Neural crest cell (in vitro differentiated cells): Measurements from ENCODE around the gene CACNG8. TPM values are rescaled to one million over a fixed set of nuclear protein-coding genes. Genes with fewer than 3 reads are reported as not detected.

Experiments used
- DNase-seq: peaks from one replicate; pipeline ENCODE4 v3.0.0; 2021; ENCODE audit warnings: low read depth, mixed read lengths, low spot score
- H3K27ac Mint-ChIP-seq: one replicate; pipeline ENCODE4 v1.8.0; 2021; ENCODE audit warnings: mild to moderate bottlenecking, mixed read lengths; ENCODE audit not compliant: unreplicated experiment
- H3K27me3 Mint-ChIP-seq: 2 replicates; pipeline ENCODE4 v1.8.0; 2021; ENCODE audit warnings: low read depth, mild to moderate bottlenecking, mixed read lengths
- H3K36me3 Mint-ChIP-seq: 2 replicates; pipeline ENCODE4 v1.8.0; 2021; ENCODE audit warnings: low read depth, mild to moderate bottlenecking, mixed read lengths
- H3K4me1 Mint-ChIP-seq: 2 replicates; pipeline ENCODE4 v1.8.0; 2021; ENCODE audit warnings: mixed read lengths
- H3K4me3 Mint-ChIP-seq: one replicate; pipeline ENCODE4 v1.8.0; 2021; ENCODE audit warnings: mild to moderate bottlenecking, mixed read lengths
- H3K9me3 Mint-ChIP-seq: 2 replicates; pipeline ENCODE4 v1.8.0; 2021; ENCODE audit warnings: mixed read lengths
- total RNA-seq: library from RNA; stranded (reverse); gene quantifications from 2 replicates; pipeline ENCODE4 v1.2.1, GENCODE V29; 2021
- TF ChIP-seq, protein P1 (sequence below): fragments of 200-600 bp; sonication (generic); conservative IDR thresholded peaks from 2 replicates; pipeline ENCODE4 v1.5.0; 2021; ENCODE audit warnings: antibody characterized with exemption, mild to moderate bottlenecking

CACNG8 gene
- total RNA-seq, 1 donor from 2014 or later = 0.33 TPM

DNA sequence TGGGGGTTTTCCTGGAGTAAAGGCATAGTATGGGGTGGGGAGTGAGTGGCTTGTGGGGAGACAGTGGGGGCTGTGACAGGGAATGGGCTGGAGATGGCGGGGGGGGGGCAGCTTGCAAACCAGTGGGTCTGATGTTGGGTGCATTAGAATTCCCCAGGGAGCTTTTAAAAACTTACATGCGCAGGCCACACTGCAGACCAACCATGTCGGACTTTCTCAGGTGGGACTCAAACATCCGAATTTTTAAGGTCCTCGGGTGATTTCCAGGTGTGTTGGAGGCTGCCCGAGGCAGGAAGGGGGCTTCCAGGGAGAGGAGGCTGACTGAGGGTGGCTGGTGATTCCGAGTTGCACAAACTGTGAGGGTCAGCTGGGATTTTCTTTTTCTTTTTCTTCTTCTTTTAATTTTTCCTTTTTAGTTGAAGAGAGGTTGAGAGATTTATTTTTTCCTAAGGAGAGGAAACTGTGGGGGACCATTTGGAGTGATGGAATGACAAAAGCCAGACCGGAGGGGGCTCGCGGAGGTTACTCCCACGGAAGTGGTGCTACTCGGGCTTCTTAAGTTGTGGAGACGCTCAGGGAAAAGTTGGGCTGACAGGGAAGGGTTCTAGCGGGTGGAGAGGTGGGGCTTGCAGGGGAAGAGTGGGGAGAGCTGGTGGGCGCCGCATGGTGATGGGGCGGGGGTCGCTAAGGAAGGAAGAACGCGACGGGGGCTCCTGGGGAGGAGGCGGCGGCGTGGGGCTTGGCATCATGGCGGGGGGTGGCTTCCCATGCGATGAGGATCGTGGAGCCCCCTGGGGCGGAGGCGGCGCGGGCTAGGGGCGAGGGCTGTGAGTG lies 997 bp upstream of the CACNG8 start:
- TF ChIP-seq, protein P1, sequence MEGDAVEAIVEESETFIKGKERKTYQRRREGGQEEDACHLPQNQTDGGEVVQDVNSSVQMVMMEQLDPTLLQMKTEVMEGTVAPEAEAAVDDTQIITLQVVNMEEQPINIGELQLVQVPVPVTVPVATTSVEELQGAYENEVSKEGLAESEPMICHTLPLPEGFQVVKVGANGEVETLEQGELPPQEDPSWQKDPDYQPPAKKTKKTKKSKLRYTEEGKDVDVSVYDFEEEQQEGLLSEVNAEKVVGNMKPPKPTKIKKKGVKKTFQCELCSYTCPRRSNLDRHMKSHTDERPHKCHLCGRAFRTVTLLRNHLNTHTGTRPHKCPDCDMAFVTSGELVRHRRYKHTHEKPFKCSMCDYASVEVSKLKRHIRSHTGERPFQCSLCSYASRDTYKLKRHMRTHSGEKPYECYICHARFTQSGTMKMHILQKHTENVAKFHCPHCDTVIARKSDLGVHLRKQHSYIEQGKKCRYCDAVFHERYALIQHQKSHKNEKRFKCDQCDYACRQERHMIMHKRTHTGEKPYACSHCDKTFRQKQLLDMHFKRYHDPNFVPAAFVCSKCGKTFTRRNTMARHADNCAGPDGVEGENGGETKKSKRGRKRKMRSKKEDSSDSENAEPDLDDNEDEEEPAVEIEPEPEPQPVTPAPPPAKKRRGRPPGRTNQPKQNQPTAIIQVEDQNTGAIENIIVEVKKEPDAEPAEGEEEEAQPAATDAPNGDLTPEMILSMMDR = no peak
- Mint-ChIP-seq H3K9me3 (no peaks in the 10 kb centered on the region), H3K4me1 (peaks cover 28% of the 10 kb centered on the region), H3K36me3 (no peaks in the 10 kb centered on the region), H3K27me3 (peaks cover 89% of the 10 kb centered on the region), H3K4me3 (no peak overlapping the region), H3K27ac (no peak overlapping the region)
- DNase-seq = no peak

DNA sequence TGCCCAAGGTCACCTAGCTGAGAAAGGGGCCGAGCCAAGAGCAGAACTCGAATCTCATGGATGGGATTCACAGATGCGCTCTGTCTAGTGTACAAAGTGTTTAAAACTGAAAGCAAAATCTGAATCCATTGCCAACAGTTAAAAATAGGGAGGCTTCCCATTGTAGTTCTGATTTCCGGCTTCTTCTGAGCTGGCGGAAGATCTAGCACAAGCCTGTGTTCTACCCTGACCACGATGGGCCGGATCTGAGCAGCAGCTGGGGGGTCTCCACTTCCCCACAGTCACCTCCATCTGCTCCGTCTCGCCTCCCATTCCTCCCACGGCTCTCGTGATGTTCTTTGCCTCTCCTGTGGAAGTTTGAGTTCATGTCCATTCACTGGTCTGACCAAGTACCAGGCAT lies 2.4 kb downstream of the CACNG8 start:
- Mint-ChIP-seq H3K27me3 (peaks cover 69% of the 10 kb centered on the region), H3K36me3 (no peaks in the 10 kb centered on the region), H3K4me3 (no peak overlapping the region), H3K27ac (no peak overlapping the region), H3K9me3 (no peaks in the 10 kb centered on the region), H3K4me1 (peaks cover 15% of the 10 kb centered on the region)
- TF ChIP-seq, protein P1 = no peak
- no peak for DNase-seq

DNA sequence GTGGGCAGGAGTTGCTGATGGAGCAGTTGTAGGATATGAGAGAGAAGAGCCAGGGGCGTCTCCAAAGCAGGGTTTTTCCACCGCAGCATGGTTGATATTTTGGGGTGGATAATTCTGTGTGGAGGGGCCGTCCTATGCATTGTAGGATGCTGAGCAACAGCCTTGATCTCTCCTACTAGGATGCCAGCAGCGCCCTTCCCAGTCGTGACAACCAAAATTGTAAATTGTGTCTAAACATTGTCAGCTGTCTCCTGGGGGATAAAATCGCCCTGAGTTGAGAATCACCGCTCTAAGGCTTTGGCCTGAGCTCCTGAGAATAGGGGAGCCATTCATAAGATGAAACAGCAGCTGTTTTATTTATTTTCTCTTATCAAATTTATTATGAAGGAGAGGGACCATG lies 4.2 kb downstream of the CACNG8 start:
- Mint-ChIP-seq H3K4me1 (peaks cover under 1% of the 10 kb centered on the region), H3K27me3 (peaks cover 51% of the 10 kb centered on the region), H3K9me3 (no peaks in the 10 kb centered on the region), H3K36me3 (no peaks in the 10 kb centered on the region), H3K27ac (no peak overlapping the region), H3K4me3 (no peak overlapping the region)
- TF ChIP-seq, protein P1 = no peak
- DNase-seq = no peak

DNA sequence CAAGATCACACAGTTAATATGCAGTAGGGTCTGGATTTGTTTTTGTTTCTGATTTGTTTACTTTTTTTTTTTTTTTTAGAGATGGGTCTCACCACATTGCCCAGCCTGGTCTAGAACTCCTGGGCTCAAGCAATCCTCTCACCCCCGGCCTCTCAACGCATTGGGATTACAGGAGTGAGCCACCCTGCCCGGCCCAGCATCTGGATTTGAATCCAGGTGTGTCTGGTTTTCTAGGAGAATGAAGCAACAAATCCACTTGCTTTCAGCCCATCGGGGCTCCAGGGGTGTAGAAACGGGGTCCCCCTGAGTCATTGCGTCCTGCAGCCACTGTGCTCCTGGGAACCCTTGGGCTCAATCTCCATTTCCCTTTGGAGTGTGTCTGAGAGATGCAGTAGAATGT lies 6.6 kb downstream of the CACNG8 start:
- no peaks in the 10 kb centered on the region for H3K36me3 Mint-ChIP-seq
- TF ChIP-seq, protein P1 = no peak
- H3K4me1 Mint-ChIP-seq = no peaks in the 10 kb centered on the region

DNA sequence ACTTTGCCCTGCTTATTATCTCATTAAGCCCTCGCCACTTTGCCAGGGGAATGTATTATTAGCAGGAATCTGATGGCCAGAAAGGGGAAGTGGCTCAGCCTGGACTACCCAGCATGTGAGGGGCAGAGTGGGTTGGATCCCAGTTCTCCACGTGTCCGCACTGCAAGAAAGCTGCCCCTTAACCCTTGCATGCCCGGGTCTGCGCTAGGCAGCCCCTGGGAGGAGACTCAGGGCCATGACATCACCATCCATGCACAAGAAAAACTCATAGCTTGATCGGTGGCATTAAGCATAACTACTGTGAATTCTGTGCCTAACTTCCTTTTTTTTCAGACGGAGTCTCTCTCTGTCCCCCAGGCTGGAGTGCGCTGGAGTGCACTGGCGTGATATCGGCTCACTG lies 8.9 kb downstream of the CACNG8 start:
- Mint-ChIP-seq H3K4me1 (no peaks in the 10 kb centered on the region), H3K36me3 (no peaks in the 10 kb centered on the region), H3K27me3 (peaks cover 38% of the 10 kb centered on the region), H3K4me3 (no peak overlapping the region), H3K27ac (no peak overlapping the region), H3K9me3 (no peaks in the 10 kb centered on the region)
- TF ChIP-seq, protein P1 = no peak
- no peak for DNase-seq

More for the DNA sequence above, 6.6 kb downstream of the CACNG8 start:
- no peaks in the 10 kb centered on the region for H3K9me3 Mint-ChIP-seq
- no peak for DNase-seq
- H3K27ac Mint-ChIP-seq = no peak overlapping the region
- H3K27me3 Mint-ChIP-seq = peaks cover 44% of the 10 kb centered on the region
- no peak overlapping the region for H3K4me3 Mint-ChIP-seq
